SU-DHL-6 (cell line): Measurements from ENCODE around the gene NACC1.

Experiments
- H2AFZ ChIP-seq: fragments of 200-600 bp; sonication (generic); 2 replicates; pipeline ENCODE4 v1.6.1; 2014; ENCODE audit warnings: low read depth, mild to moderate bottlenecking, moderate library complexity, mixed read lengths, antibody characterized with exemption, low read length; ENCODE audit not compliant: severe bottlenecking
- H3F3A ChIP-seq: fragments of 200-600 bp; shearing (Covaris generic); 2 replicates; pipeline ENCODE4 v1.6.0; 2016; ENCODE audit warnings: antibody characterized with exemption, mild to moderate bottlenecking; ENCODE audit not compliant: insufficient read depth
- H3K27ac ChIP-seq: fragments of 200-600 bp; sonication (generic); 2 replicates; pipeline ENCODE4 v1.5.1; 2016; ENCODE audit warnings: low read depth, mild to moderate bottlenecking, low read length, moderate library complexity, mixed read lengths
- H3K27me3 ChIP-seq: fragments of 200-600 bp; sonication (generic), shearing (Covaris generic); 2 replicates; pipeline ENCODE4 v1.6.0; 2014; ENCODE audit warnings: mild to moderate bottlenecking, low read length
- H3K36me3 ChIP-seq: fragments of 200-600 bp; sonication (generic); 2 replicates; pipeline ENCODE4 v1.6.1; 2014; ENCODE audit warnings: mild to moderate bottlenecking, low read length, mixed read lengths
- H3K4me2 ChIP-seq: fragments of 300-600, 200-600 bp; shearing (Covaris generic), sonication (generic); 2 replicates; pipeline ENCODE4 v1.6.0; 2014; ENCODE audit warnings: low read length, low read depth, mild to moderate bottlenecking; ENCODE audit not compliant: poor library complexity, severe bottlenecking
- H3K4me3 ChIP-seq: fragments of 200-600 bp; sonication (generic); 2 replicates; pipeline ENCODE4 v1.5.1; 2014; ENCODE audit warnings: antibody characterized with exemption, low read length, mild to moderate bottlenecking, mixed read lengths; ENCODE audit not compliant: insufficient read depth, poor library complexity, severe bottlenecking
- H3K79me2 ChIP-seq: fragments of 200-600 bp; sonication (generic); 2 replicates; pipeline ENCODE4 v1.6.1; 2014; ENCODE audit warnings: mild to moderate bottlenecking, low read length, moderate library complexity; ENCODE audit not compliant: insufficient read depth
- H3K9ac ChIP-seq: fragments of 200-600 bp; sonication (generic); 2 replicates; pipeline ENCODE4 v1.7.0; 2014; ENCODE audit warnings: mild to moderate bottlenecking, low read length
- H3K9me2 ChIP-seq: fragments of 200-600 bp; sonication (generic); replicated peaks from 2 replicates; pipeline ENCODE4 v1.6.1; 2014; ENCODE audit warnings: low read length; ENCODE audit not compliant: insufficient read depth
- H3K9me3 ChIP-seq: fragments of 200-600 bp; sonication (generic); 2 replicates; pipeline ENCODE4 v1.6.1; 2014; ENCODE audit warnings: low read length, mixed read lengths; ENCODE audit not compliant: insufficient read depth
- H4K20me1 ChIP-seq: fragments of 200-600 bp; sonication (generic); 2 replicates; pipeline ENCODE4 v1.6.1; 2014; ENCODE audit warnings: low read depth, mild to moderate bottlenecking, antibody characterized with exemption, low read length, moderate library complexity, mixed read lengths
- CTCF ChIP-seq: fragments of 200-600 bp; sonication (generic); IDR thresholded peaks from one replicate; pipeline ENCODE4 v1.5.1; 2017; ENCODE audit warnings: antibody characterized with exemption, mild to moderate bottlenecking, low read length, moderate library complexity; ENCODE audit not compliant: insufficient read depth, poor library complexity, severe bottlenecking
- EZH2phosphoT487 ChIP-seq: fragments of 200-600 bp; sonication (generic), shearing (Covaris generic); conservative IDR thresholded peaks from 2 replicates; pipeline ENCODE4 v1.6.1; 2018; ENCODE audit warnings: mild to moderate bottlenecking, antibody characterized with exemption, low read length, moderate library complexity, mixed read lengths

Gene NACC1

GRCh38 chr19:13099073-13099999, 18.7 kb upstream of the NACC1 start:
- Histone ChIP-seq H3K36me3 (peaks cover 13% of the 10 kb centered on the region), H4K20me1 (no peaks in the 10 kb centered on the region), H3K4me2 (peak overlapping the region; percentile 35), H3K9me2 (no peaks in the 10 kb centered on the region), H3K9ac (peak overlapping the region; percentile 26; the same call in 1 of the 2 replicates), H3K27ac (no peak overlapping the region), H3K4me3 (no peak overlapping the region), H3F3A (peaks cover 27% of the 10 kb centered on the region), H2AFZ (no peak overlapping the region), H3K27me3 (no peaks in the 10 kb centered on the region), H3K79me2 (peaks cover 14% of the 10 kb centered on the region), H3K9me3 (no peaks in the 10 kb centered on the region)
- TF ChIP-seq CTCF: no peak
- no peak for TF ChIP-seq EZH2phosphoT487

GRCh38 chr19:13100031-13100588, 18.0 kb upstream of the NACC1 start:
- H4K20me1 ChIP-seq: no peaks in the 10 kb centered on the region
- TF ChIP-seq CTCF: no peak
- no peak for TF ChIP-seq EZH2phosphoT487
- H3K9me2 ChIP-seq: no peaks in the 10 kb centered on the region
- H3K9me3 ChIP-seq: no peaks in the 10 kb centered on the region
- peak overlapping the region; percentile 35 for H3K4me2 ChIP-seq
- H3K36me3 ChIP-seq: peaks cover 13% of the 10 kb centered on the region
- no peak overlapping the region for H3K27ac ChIP-seq
- peaks cover 14% of the 10 kb centered on the region for H3K79me2 ChIP-seq
- H3K4me3 ChIP-seq: no peak overlapping the region
- H2AFZ ChIP-seq: no peak overlapping the region
- H3K9ac ChIP-seq: no peak overlapping the region
- peaks cover 35% of the 10 kb centered on the region for H3F3A ChIP-seq
- no peaks in the 10 kb centered on the region for H3K27me3 ChIP-seq

GRCh38 chr19:13100841-13101589, 17.0 kb upstream of the NACC1 start:
- Histone ChIP-seq H3K36me3 (peaks cover 13% of the 10 kb centered on the region), H3K9me3 (no peaks in the 10 kb centered on the region), H2AFZ (no peak overlapping the region), H3K27ac (no peak overlapping the region), H3K9me2 (no peaks in the 10 kb centered on the region), H3K4me2 (peak overlapping the region; percentile 65), H3K27me3 (no peaks in the 10 kb centered on the region), H3K4me3 (peak overlapping the region; percentile 77), H4K20me1 (no peaks in the 10 kb centered on the region), H3K79me2 (peaks cover 14% of the 10 kb centered on the region), H3F3A (peaks cover 42% of the 10 kb centered on the region), H3K9ac (peak overlapping the region; percentile 96)
- TF ChIP-seq EZH2phosphoT487 (no peak), CTCF (peak; percentile 43)
